AG04449 (cell line): ENCODE measurements around the gene ZSCAN10.

ENCODE experiments used
- CTCF ChIA-PET: fragments of 350-600 bp; formaldehyde crosslinking; extraction: SDS; loops from one replicate; lab custom pipeline; 2021; ENCODE audit warnings: antibody characterized with exemption; lab: Yijun Ruan, JAX
- POLR2A ChIA-PET: fragments of 400-600, 350-600 bp; formaldehyde crosslinking; extraction: SDS; loops from one replicate; lab custom pipeline; 2020; ENCODE audit warnings: antibody characterized with exemption, inconsistent platforms; lab: Yijun Ruan, JAX
- DNase-seq: peaks from one replicate; pipeline ENCODE4 v3.0.0-alpha.2; 2010; ENCODE audit warnings: low read depth, low spot score
- H3K4me3 ChIP-seq: 2 replicates; pipeline ENCODE4 v1.5.1; 2011; ENCODE audit warnings: low read depth, mild to moderate bottlenecking, control low read depth, low read length
- TF ChIP-seq, protein P1 (sequence below): IDR thresholded peaks from one replicate; pipeline ENCODE4 v1.5.1; 2011; ENCODE audit warnings: mild to moderate bottlenecking, moderate library complexity, low read length, control low read depth, inconsistent platforms; ENCODE audit not compliant: insufficient read depth; ENCODE audit errors: missing control alignments

Gene ZSCAN10

GRCh38 chr16:3097266-3097665, 1.8 kb downstream of the ZSCAN10 start:
- CTCF ChIA-PET: interaction anchor here (0.8 to 2.7 kb wide), 8 partner anchors 16 to 113 kb away, joined by 3 to 14 read pairs (median 5); partner anchors contain the start of gene ZNF205
- no peak overlapping the region for H3K4me3 ChIP-seq
- POLR2A ChIA-PET: no interaction called here
- TF ChIP-seq, protein P1, sequence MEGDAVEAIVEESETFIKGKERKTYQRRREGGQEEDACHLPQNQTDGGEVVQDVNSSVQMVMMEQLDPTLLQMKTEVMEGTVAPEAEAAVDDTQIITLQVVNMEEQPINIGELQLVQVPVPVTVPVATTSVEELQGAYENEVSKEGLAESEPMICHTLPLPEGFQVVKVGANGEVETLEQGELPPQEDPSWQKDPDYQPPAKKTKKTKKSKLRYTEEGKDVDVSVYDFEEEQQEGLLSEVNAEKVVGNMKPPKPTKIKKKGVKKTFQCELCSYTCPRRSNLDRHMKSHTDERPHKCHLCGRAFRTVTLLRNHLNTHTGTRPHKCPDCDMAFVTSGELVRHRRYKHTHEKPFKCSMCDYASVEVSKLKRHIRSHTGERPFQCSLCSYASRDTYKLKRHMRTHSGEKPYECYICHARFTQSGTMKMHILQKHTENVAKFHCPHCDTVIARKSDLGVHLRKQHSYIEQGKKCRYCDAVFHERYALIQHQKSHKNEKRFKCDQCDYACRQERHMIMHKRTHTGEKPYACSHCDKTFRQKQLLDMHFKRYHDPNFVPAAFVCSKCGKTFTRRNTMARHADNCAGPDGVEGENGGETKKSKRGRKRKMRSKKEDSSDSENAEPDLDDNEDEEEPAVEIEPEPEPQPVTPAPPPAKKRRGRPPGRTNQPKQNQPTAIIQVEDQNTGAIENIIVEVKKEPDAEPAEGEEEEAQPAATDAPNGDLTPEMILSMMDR: no peak
- no peak for DNase-seq

GRCh38 chr16:3096362-3096761, 2.7 kb downstream of the ZSCAN10 start:
- TF ChIP-seq, protein P1: no peak

GRCh38 chr16:3095869-3096268, 3.2 kb downstream of the ZSCAN10 start:
- POLR2A ChIA-PET: no interaction called here
- H3K4me3 ChIP-seq: no peak overlapping the region
- CTCF ChIA-PET: interaction anchor here (0.8 to 2.7 kb wide), 4 partner anchors 10 to 36 kb away, joined by 3 to 9 read pairs (median 4); no protein-coding TSS in a partner anchor
- TF ChIP-seq, protein P1: no peak
- DNase-seq: no peak

More at GRCh38 chr16:3096362-3096761, 2.7 kb downstream of the ZSCAN10 start:
- H3K4me3 ChIP-seq: no peak overlapping the region
- DNase-seq: no peak
- ChIA-PET CTCF (interaction anchor here (0.8 to 2.7 kb wide), 6 partner anchors 11 to 112 kb away, joined by 3 to 9 read pairs (median 4); no protein-coding TSS in a partner anchor), POLR2A (no interaction called here)

DNA sequence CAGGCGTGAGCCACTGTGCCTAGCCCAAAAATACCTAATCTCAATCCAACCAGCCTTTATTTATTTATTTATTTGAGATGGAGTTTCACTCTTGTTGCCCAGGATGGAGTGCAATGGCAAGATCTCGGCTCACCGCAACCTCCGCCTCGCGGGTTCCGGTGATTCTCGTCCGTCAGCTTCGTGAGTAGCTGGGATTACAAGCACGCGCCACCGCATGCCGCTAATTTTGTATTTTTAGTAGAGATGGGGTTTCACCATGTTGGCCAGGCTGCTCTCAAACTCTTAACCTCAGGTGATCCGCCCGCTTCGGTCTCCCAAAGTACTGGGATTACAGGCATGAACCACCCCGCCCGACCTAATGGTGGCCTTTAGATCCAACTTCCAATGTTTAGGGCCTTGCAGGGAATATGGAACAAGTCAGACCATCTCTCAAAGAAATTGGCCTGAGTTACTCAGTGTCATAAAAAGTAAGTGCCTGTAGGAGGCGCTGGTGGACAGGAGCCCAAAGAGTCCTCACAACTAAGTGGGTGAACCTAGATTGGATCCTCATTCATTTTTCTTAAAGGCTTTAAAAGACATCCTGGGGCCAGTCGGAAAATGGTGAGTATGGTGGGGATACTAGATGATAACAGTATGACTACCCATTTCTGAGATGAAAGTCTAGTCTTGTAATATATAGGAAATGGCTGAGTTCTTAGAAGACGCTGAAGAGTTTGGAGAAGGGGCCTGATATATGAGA, 4.6 kb downstream of the ZSCAN10 start:
- ChIA-PET CTCF (interaction anchor here (1.0 to 2.3 kb wide), 4 partner anchors 11 to 60 kb away, joined by 3 to 10 read pairs (median 6); no protein-coding TSS in a partner anchor), POLR2A (no interaction called here)
- no peak overlapping the region for H3K4me3 ChIP-seq
- TF ChIP-seq, protein P1: peak; percentile 15
- DNase-seq: no peak

DNA sequence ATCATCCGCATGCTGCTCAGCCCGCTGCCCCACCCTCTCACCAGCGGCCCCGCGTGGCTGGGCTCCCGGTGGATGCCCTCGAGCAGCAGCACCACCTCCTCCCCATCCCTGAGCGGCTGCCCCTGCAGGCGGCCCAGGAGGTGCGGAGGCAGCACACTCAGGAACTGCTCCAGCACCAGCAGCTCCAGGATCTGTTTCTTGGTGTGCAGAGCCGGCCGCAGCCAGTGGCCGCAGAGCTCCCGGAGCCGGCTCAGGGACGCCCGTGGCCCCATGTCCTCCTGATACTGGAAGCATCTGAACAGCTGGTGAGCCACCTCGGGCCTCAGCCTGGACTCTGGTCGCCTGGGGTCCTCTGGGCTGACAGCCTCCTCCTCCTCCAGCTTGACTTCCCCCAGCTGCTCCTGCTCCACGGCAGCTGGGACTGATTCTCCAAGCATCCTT, 6.6 kb downstream of the ZSCAN10 start:
- CTCF ChIA-PET: interaction anchor here (1.0 to 2.3 kb wide), 3 partner anchors 8 to 37 kb away, joined by 4 to 10 read pairs (median 8); no protein-coding TSS in a partner anchor

More for the DNA sequence above, 6.6 kb downstream of the ZSCAN10 start:
- POLR2A ChIA-PET: no interaction called here
- DNase-seq: no peak
- TF ChIP-seq, protein P1: no peak
- no peak overlapping the region for H3K4me3 ChIP-seq
